H9 (cell line): Measurements from ENCODE around the gene MB. TPM values are rescaled to one million over a fixed set of nuclear protein-coding genes. Genes with fewer than 3 reads are reported as not detected.

Experiments
- DNase-seq: peaks from one replicate; pipeline ENCODE4 v3.0.0-alpha.2; 2017
- H2AFZ ChIP-seq: one replicate; pipeline ENCODE4 v1.6.1; 2013; ENCODE audit warnings: mild to moderate bottlenecking, low read length, control low read depth, moderate library complexity
- H2AK5ac ChIP-seq: 2 replicates; pipeline ENCODE4 v1.6.1; 2013; ENCODE audit warnings: low read length, control low read depth, mixed read lengths; ENCODE audit not compliant: insufficient read length
- H2BK120ac ChIP-seq: one replicate; pipeline ENCODE4 v1.6.1; 2013; ENCODE audit warnings: low read depth, mild to moderate bottlenecking, low read length, control low read depth, inconsistent platforms; ENCODE audit not compliant: poor library complexity, severe bottlenecking
- H2BK12ac ChIP-seq: 2 replicates; pipeline ENCODE4 v1.6.1; 2013; ENCODE audit warnings: low read length, control low read depth, mixed read lengths, low read depth; ENCODE audit not compliant: insufficient read length
- H2BK15ac ChIP-seq: 2 replicates; pipeline ENCODE4 v1.6.1; 2013; ENCODE audit warnings: low read depth, low read length, control low read depth
- H2BK20ac ChIP-seq: one replicate; pipeline ENCODE4 v1.6.1; 2013; ENCODE audit warnings: low read depth, mild to moderate bottlenecking, low read length, control low read depth, inconsistent platforms; ENCODE audit not compliant: poor library complexity, severe bottlenecking
- H2BK5ac ChIP-seq: 2 replicates; pipeline ENCODE4 v1.6.1; 2013; ENCODE audit warnings: low read length, control low read depth, mixed read lengths; ENCODE audit not compliant: insufficient read length
- H3K14ac ChIP-seq: 2 replicates; pipeline ENCODE4 v1.6.1; 2013; ENCODE audit warnings: low read length, control low read depth; ENCODE audit not compliant: insufficient read depth
- H3K18ac ChIP-seq: 2 replicates; pipeline ENCODE4 v1.6.1; 2013; ENCODE audit warnings: low read depth, mild to moderate bottlenecking, mixed read lengths, low read length, control low read depth; ENCODE audit not compliant: insufficient read length
- H3K23ac ChIP-seq: 2 replicates; pipeline ENCODE4 v1.6.1; 2013; ENCODE audit warnings: low read length, control low read depth, mixed read lengths, low read depth; ENCODE audit not compliant: insufficient read length
- H3K23me2 ChIP-seq: 2 replicates; pipeline ENCODE4 v1.6.1; 2013; ENCODE audit warnings: low read depth, mild to moderate bottlenecking, mixed read lengths, low read length, control low read depth; ENCODE audit not compliant: insufficient read length, poor library complexity, severe bottlenecking
- H3K27ac ChIP-seq: 2 replicates; pipeline ENCODE4 v1.5.1; 2013; ENCODE audit warnings: low read length, control low read depth, mixed read lengths, low read depth; ENCODE audit not compliant: insufficient read length
- H3K27me3 ChIP-seq: 2 replicates; pipeline ENCODE4 v1.6.1; 2013; ENCODE audit warnings: low read length, control low read depth, inconsistent platforms; ENCODE audit not compliant: insufficient read depth
- H3K4ac ChIP-seq: 2 replicates; pipeline ENCODE4 v1.6.1; 2013; ENCODE audit warnings: low read depth, mild to moderate bottlenecking, control low read depth, inconsistent platforms, low read length, moderate library complexity
- H3K4me1 ChIP-seq: 2 replicates; pipeline ENCODE4 v1.6.1; 2013; ENCODE audit warnings: low read length, control low read depth, inconsistent platforms; ENCODE audit not compliant: insufficient read depth
- H3K4me2 ChIP-seq: 2 replicates; pipeline ENCODE4 v1.6.1; 2013; ENCODE audit warnings: low read length, control low read depth, mixed read lengths; ENCODE audit not compliant: insufficient read length, insufficient read depth
- H3K56ac ChIP-seq: 2 replicates; pipeline ENCODE4 v1.6.1; 2013; ENCODE audit warnings: low read depth, mild to moderate bottlenecking, mixed read lengths, low read length, control low read depth; ENCODE audit not compliant: insufficient read length
- H3K79me1 ChIP-seq: 2 replicates; pipeline ENCODE4 v1.6.1; 2013; ENCODE audit warnings: low read depth, mild to moderate bottlenecking, moderate library complexity, low read length, control low read depth, inconsistent platforms; ENCODE audit not compliant: insufficient read depth, poor library complexity, severe bottlenecking
- H3K79me2 ChIP-seq: 2 replicates; pipeline ENCODE4 v1.6.1; 2013; ENCODE audit warnings: low read length, control low read depth, inconsistent platforms; ENCODE audit not compliant: insufficient read depth
- H3K9ac ChIP-seq: 2 replicates; pipeline ENCODE4 v1.6.1; 2013; ENCODE audit warnings: low read length, control low read depth, mixed read lengths; ENCODE audit not compliant: insufficient read length; ENCODE audit errors: extremely low read depth
- H3K9me3 ChIP-seq: one replicate; pipeline ENCODE4 v1.6.1; 2013; ENCODE audit warnings: low read depth, low read length, inconsistent platforms; ENCODE audit not compliant: control insufficient read depth
- H3T11ph ChIP-seq: one replicate; pipeline ENCODE4 v1.6.1; 2013; ENCODE audit warnings: mild to moderate bottlenecking, low read length, control low read depth, inconsistent platforms
- H4K20me1 ChIP-seq: one replicate; pipeline ENCODE4 v1.6.1; 2013; ENCODE audit not compliant: control insufficient read depth, insufficient read length, insufficient read depth
- H4K5ac ChIP-seq: 2 replicates; pipeline ENCODE4 v1.6.1; 2013; ENCODE audit warnings: low read depth, mild to moderate bottlenecking, mixed read lengths, low read length, control low read depth; ENCODE audit not compliant: insufficient read length
- H4K8ac ChIP-seq: replicated peaks from 2 replicates; pipeline ENCODE4 v1.6.1; 2013; ENCODE audit warnings: low read length, control low read depth, mixed read lengths, low read depth; ENCODE audit not compliant: insufficient read length
- H4K91ac ChIP-seq: 2 replicates; pipeline ENCODE4 v1.6.1; 2013; ENCODE audit warnings: low read depth, mild to moderate bottlenecking, moderate library complexity, mixed read lengths, low read length, control low read depth; ENCODE audit not compliant: insufficient read length
- H3K27ac Mint-ChIP-seq, 3 experiments: 2 replicates in 2 of 3; 3 replicates in 1 of 3; pipeline ENCODE4 v1.8.0; 2020 to 2021; ENCODE audit warnings: mixed read lengths in 3 of 3, mild to moderate bottlenecking in 1 of 3, moderate library complexity in 1 of 3
- H3K27me3 Mint-ChIP-seq: 2 replicates; pipeline ENCODE4 v1.8.0; 2021; ENCODE audit warnings: low read depth, mild to moderate bottlenecking, moderate library complexity, mixed read lengths
- H3K36me3 Mint-ChIP-seq, 3 experiments: 2 replicates in 2 of 3; 3 replicates in 1 of 3; pipeline ENCODE4 v1.8.0; 2020 to 2021; ENCODE audit warnings: low read depth in 3 of 3, mixed read lengths in 3 of 3; ENCODE audit not compliant: insufficient read depth in 1 of 3
- H3K4me1 Mint-ChIP-seq, 2 experiments: 2 replicates each; pipeline ENCODE4 v1.8.0; 2020; ENCODE audit warnings: mixed read lengths in 2 of 2
- H3K4me3 Mint-ChIP-seq, 2 experiments: 2 replicates in 1 of 2; 3 replicates in 1 of 2; pipeline ENCODE4 v1.8.0; 2020 to 2021; ENCODE audit warnings: mild to moderate bottlenecking in 2 of 2, mixed read lengths in 2 of 2, moderate library complexity in 1 of 2
- H3K9me3 Mint-ChIP-seq, 2 experiments: 2 replicates in 1 of 2; 3 replicates in 1 of 2; pipeline ENCODE4 v1.8.0; 2020; ENCODE audit warnings: mild to moderate bottlenecking in 2 of 2, mixed read lengths in 2 of 2, moderate library complexity in 1 of 2
- CTCF ChIP-seq: fragments of 200-600 bp; sonication (generic); conservative IDR thresholded peaks from 3 replicates; pipeline ENCODE4 v1.8.0; 2021; ENCODE audit warnings: antibody characterized with exemption, mild to moderate bottlenecking
- WGBS: extraction: QIAGEN DNeasy Blood & Tissue Kit; methylation state at CpG from one replicate; pipeline ENCODE4 v1.1.7; 2013; ENCODE audit warnings: missing lambda C conversion rate, low lambda C conversion rate, mixed read lengths; ENCODE audit not compliant: insufficient read length; ENCODE audit errors: extremely low coverage; 5-methylcytosine and 5-hydroxymethylcytosine counted together
- total RNA-seq: library from RNA; stranded (reverse); gene quantifications from 2 replicates; pipeline ENCODE4 v1.2.1, GENCODE V29; 2021

MB gene
- total RNA-seq, 1 experiment from 2014 or later, result 0.55 TPM

GRCh38 chr22:35606916-35607315 is 10.2 kb downstream of the MB start:
- H3K79me2 ChIP-seq, result no peaks in the 10 kb centered on the region
- H3K27ac Mint-ChIP-seq, result no peak overlapping the region
- H3K56ac ChIP-seq, result no peak overlapping the region
- no peak overlapping the region for H4K91ac ChIP-seq
- peaks cover 15% of the 10 kb centered on the region for H3K27me3 Mint-ChIP-seq
- no peak overlapping the region for H2AK5ac ChIP-seq
- H3K4me2 ChIP-seq, result no peak overlapping the region
- no peaks in the 10 kb centered on the region for H3K23me2 ChIP-seq
- no peak overlapping the region for H4K8ac ChIP-seq
- H2AFZ ChIP-seq, result no peak overlapping the region
- H2BK120ac ChIP-seq, result no peak overlapping the region
- H3K23ac ChIP-seq, result no peak overlapping the region
- no peak overlapping the region for H3K9ac ChIP-seq
- H3K18ac ChIP-seq, result no peak overlapping the region
- no peaks in the 10 kb centered on the region for H3K79me1 ChIP-seq
- no peak overlapping the region for H3K14ac ChIP-seq
- peaks cover 2 to 4% of the 10 kb centered on the region in 2 experiments; a peak in 2 of 4 replicates for H3K4me1 Mint-ChIP-seq
- H3K27ac ChIP-seq, result no peak overlapping the region
- DNase-seq, result no peak
- H2BK5ac ChIP-seq, result no peak overlapping the region
- no peaks in the 10 kb centered on the region for H3K27me3 ChIP-seq
- H2BK15ac ChIP-seq, result no peak overlapping the region
- H3K4ac ChIP-seq, result no peak overlapping the region
- no peak overlapping the region for H2BK12ac ChIP-seq
- no peak overlapping the region for H2BK20ac ChIP-seq
- no peak overlapping the region for H3K4me3 Mint-ChIP-seq
- no peak overlapping the region for H3T11ph ChIP-seq
- H4K5ac ChIP-seq, result no peak overlapping the region
- no CpG with 5 or more reads among the region's 8 CpGs for WGBS
- no peaks in the 10 kb centered on the region for H3K9me3 ChIP-seq
- no peaks in the 10 kb centered on the region for H3K9me3 Mint-ChIP-seq
- no peaks in the 10 kb centered on the region for H3K4me1 ChIP-seq
- no peaks in the 10 kb centered on the region for H3K36me3 Mint-ChIP-seq
- H4K20me1 ChIP-seq, result no peaks in the 10 kb centered on the region
- TF ChIP-seq CTCF, result no peak
